HG02678 (cell line): Measurements from ENCODE around the gene CADPS.

Experiments
- ATAC-seq: cut with Tn5 transposase; IDR thresholded peaks from one replicate; pipeline ENCODE4 v1.9.1; 2021; ENCODE audit warnings: mild to moderate bottlenecking, moderate library complexity; ENCODE audit not compliant: unreplicated experiment

Gene CADPS

GRCh38 chr3:62874711-62875557 lies at the start of gene CADPS:
Gene CADPS (minus strand): TSS chr3:62875416. CDS start chr3:62875029, 387 bp downstream.
- ATAC-seq: no peak

- ATAC-seq: no peak
Measured at GRCh38 chr3:62923066-62923465, 47.9 kb upstream of the CADPS start.

DNA sequence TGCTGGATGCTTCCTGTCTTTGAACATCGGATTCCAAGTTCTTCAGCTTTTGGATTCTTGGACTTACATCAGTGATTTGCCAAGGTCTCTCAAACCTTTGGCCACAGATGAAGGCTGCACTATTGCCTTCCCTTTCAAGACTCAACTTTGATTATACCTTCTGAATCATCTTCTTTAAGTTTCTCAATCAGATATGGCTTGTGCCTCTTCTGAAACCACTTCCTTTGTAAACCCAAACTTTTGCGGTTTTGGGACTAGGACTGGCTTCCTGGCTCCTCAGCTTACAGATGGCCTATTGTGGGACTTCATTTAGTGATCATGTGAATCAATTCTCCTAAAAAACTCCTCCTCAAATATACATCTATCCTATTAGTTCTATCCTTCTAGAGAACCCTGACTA lies 47.1 kb upstream of the CADPS start:
- ATAC-seq: no peak

DNA sequence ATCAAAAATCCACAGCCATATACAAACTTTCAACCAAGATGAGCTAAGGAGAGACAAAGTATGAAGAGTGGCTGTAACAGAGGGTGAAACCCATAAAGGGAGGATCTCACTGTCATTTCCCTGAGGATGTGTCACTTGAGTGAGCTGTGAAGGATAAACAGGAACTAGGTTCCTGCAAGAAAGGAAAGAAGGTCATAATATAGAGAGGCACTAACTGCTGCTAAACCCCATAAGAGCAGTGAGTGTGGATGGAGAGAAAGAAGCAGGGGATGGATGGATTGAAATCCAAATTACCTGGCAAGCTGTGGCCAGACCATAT lies 45.2 kb upstream of the CADPS start:
- no peak for ATAC-seq

- no peak for ATAC-seq
Measured at GRCh38 chr3:62919784-62920465, 44.7 kb upstream of the CADPS start.

GRCh38 chr3:62918777-62919176 lies 43.6 kb upstream of the CADPS start:
- ATAC-seq: no peak

DNA sequence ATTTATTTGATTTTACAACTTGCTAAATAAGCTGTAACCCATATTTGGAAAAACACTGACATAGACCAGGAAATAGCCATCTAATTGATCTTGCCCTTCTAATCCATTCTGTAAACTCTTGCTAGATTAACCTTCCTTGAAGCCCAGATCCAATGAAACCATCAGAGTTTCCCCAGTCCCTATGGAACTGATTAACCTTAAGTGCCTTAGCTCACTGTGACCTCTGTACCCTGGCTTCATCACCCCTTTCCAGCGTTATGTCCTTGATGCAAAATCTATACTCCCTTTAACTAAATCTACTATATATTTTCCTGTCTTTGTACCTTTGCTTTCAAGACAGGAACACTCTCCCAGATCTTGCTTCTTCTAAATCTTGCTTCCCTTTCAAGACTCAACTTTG lies 42.9 kb upstream of the CADPS start:
- ATAC-seq: no peak

DNA sequence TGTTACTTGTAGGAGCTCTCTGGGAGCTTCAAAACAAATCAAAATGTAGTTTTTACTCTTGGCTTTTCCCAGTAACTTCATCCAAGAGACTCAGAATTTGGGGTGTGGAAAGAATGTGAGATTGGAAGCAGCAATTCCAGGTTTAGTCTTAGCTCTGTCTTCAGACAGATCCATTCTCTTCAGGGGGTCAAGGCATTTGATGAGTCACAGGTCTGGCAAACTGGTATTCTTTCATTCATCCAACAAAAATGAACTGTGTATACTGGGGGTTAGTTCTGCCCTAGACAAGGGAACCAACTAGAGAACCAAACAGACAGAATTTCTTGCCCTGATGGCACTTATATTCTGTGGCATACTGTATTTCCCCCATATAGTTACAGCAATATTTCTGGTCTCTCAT lies 36.3 kb upstream of the CADPS start:
- no peak for ATAC-seq

DNA sequence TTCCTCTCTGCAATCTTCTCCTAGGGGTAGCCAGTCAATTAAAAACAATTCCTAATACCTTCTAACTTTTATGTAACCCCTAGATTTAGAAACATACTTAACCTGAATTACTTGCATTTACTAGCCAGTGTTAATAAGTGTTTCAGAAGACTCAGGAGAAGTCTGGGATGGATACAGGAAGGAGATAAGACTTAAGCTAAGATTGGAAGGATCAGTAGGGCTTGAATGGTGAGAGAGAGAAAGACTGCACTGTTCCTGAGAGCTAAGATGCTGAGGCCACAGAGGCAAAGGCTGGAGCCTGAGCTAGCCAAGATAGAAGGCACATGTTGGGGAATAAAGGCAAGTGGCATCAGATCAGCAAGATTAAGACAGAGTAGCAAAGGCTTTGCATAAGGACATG lies 30.1 kb upstream of the CADPS start:
- ATAC-seq: no peak

DNA sequence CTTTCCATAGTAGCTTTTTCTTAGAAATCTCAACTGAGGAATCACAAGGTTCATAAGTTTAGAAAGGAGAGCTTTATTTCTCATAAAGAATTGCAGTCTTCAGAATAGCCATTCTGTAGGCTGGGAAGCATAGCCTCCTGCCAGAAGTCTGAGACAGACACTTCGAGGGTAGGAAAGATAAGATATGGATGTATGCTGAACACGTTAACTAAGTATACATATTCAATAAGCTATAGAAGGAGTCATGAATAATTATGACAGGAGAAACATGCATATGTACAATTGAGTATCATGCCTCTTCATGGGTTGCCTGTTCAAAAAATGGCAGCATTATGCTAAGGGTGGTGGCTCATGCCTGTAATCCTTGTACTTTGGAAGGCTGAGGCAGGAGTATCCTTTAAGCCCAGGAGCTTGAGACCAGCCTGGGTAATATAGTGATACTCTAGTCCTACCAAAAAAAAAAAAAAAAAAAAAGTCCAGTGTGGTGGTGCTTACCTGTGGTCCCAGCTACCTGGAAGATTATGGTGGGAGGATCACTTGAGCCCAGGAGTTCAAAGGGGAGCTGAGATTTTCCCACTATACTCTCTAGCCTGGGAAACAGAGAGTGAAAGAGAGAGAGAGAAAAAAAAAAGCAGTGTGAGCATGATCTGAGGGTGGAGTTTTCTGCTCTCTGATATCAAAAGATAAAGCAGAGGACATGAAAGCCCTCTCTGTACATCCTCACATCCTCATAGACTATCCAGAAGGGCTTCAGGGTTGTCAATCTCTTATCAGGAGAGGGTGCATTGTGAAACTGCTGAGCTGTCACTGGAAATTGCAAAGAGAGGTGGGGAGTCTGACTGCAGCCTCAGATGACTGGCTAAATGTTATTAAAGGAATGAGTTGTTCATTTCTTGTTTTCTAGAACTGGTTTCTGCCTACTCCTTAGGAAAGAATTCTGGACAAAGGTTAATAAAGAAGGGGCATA lies 23.6 kb upstream of the CADPS start:
- ATAC-seq: no peak

- no peak for ATAC-seq
Measured at GRCh38 chr3:62895901-62896300, 20.7 kb upstream of the CADPS start.

DNA sequence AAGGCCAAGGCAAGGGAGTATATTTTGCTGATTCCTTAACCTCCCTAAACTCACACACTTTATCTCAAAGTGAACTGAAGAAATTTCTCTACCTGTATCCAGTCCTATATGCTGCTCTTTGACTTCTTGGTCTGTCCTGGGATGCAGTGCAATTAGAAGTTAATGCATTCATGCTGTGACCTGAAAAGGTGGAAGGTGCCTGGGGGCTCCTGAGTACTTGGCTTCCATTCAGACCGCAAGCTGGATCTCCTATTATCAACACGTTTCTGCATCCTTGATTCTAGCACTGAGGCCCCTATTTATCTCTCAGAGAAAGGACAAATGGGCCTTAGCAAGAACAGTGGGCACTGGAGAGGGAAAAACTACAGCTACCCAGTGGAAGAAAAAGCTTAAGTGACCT lies 17.7 kb upstream of the CADPS start:
- no peak for ATAC-seq

DNA sequence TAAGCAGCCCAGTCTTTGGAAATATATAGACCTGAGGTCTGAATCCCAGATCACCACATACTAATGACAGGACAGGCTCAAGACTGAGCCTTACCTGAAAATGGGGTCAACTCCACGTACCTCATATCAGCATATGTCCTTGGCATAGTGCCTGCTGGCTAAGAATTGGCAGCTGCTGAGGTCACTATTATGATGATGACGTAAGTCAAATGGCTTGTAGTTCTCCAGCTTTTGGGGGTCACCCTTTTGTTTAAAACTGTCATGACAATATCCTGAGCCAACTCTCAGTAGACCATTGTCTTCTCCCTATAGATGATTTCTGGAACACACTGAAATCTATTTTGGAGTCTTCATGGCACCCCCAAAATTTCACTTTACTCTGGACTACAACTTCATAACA lies 16.8 kb upstream of the CADPS start:
- no peak for ATAC-seq

DNA sequence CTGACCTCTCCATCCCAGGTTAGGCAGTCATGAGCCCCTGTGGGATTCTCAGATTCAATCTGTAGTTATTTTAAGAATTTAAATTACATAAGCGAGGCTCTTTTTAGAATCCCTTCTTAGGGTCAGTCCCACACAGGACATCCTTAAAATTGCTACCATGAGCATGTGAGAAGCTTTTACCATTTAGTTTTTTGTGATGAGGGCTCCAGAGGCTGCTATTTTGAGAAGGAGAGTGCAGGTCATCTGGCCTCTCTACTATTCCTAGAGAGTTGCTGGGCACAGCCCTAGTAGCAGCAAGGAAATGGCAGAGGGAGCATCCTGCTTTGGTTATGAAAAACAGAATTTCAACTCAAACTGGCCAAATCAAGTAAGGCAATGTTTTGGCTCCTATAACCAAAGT lies 13.6 kb upstream of the CADPS start:
- no peak for ATAC-seq

DNA sequence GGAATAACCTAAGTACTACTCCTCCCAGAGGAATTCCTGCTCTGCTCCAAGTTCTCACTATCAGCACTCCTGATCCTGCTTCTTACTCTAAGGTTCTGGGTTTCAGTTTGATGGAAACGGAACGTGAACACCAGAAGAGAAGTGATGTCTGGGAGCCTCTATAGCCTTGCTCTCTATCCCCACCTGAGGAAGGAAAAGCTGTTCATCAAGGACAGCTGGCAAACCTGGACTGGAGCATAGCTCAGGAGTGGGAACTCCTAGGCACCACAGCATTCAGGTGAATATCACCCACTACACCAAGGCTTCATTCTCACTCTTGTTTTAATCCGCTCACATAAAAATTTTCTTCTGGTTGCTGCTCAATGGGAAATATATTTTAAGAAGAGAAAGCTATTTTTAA lies 13.0 kb upstream of the CADPS start:
- ATAC-seq: no peak

DNA sequence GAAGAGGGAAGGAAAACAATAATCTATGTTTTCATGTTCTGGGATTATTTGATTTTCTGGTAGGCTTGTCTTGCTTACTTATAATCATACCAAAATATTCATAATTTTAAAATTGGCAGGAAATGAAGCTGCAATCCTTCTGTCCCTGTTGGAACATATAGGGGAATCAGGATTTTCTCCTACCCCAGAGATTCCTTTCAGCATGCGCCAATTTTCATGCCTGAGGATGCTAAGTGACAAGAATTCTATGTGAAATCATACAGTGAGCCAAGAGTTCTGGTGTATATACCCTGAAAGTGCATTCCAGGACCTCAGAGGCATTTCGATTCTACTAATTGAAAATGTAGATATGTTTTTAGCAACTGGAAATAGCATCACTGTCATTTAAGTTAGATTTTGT lies 9.9 kb upstream of the CADPS start:
- ATAC-seq: no peak

DNA sequence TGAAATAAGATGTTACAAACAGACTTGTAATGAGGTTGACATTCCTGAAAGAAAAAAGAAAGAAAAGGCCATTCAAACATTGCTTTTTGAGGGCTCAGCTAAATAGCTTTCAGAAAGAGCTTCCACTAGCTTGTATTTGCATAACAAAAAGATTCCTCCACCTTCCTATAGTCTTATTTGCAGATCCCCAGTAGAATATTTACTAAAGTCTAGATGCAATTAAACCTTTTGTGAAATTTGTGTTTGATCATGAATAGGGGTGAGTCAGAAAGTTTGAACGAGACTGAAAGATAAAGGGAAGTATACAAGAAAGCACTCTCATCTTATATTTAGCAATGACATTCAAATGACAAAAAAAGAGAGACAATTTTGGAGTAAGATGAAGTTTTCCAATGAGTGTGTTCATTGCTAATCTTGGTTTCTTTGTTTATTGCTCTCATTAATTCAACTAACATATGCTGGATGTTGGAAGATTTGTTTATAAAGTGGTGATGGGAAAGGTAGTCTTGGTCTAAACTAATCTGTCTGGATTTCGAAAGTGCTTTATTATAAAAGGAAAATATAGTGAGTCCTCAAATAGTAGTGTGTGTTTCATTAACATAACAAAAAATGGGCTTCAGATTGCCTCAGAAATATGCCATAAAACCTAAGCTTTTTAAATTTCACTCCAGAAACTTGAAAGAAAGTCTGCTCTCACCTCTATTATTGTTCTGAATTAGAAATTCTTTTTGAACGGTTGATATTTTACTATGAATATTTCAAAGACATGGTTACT lies 9.1 kb upstream of the CADPS start:
- no peak for ATAC-seq

DNA sequence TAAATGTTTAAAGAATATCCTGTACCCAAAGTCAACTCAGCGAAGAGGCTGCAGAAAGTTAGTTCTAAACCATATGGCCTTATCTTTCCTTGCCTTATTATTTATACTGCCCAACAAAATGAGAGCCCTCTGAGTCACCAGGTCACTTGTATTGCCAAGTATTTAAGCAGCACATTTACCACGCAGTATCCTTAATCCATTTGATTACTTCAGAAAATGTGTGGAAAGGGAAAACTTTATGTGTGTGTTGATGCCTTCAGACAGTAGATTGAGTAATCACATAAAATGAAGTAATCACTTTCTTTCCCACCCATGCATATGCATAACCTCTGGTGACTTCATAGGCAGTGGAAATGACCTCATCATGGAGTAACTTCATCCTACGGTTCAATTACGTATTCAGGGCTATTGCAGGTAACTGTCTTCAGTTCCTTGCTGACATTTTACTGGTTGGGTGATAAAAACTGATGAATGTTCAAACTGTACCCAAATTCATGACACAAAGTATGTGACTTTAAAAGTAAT lies 7.5 kb upstream of the CADPS start:
- ATAC-seq: no peak

- no peak for ATAC-seq
Measured at GRCh38 chr3:62876064-62876463, 848 bp upstream of the CADPS start.

GRCh38 chr3:62875558-62876002 lies 364 bp upstream of the CADPS start:
- no peak for ATAC-seq
